ENCODE data around the gene ATXN1.

The ATXN1 gene

DNA sequence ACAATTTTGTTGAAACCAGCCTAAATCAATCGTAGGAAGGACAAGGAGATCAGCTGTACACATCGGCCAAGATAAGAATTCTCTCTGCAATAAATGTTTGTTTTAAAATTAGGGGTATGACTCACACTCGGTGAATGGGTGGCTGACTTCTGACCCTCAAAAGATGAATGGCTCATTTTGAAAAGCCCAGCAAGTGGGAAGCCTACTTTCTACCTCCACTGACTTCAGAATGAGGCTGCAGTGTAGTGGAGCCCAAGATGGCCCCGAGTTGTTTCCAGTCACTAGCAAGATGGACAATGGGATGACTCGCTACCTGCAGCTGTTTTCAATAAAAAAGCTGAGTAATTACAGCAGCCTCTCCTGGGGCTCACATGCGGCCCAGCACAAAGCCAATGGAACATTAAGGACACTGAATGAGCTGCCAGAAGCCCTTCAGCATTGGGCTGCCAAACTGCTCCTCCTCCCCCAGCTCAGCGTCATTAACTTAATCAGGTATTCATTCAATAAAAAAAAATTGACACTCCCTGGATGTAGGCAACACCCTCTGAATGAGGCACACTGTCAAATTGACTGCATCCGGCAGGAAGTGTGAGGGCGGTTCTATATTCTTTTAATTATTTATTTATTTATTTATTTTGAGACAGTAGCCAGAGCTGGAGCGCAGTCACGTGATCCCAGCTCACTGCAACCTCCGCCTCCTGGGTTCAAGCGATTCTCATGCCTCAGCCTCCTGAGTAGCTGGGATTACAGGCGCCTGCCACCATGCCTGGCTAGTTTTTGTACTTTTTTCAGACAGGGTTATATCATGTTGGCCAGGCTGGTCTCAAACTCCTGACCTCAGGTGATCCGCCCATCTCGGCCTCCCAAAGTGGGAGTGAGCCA is 415.6 kb downstream of the ATXN1 start:
- no peak for DNase-seq

DNA sequence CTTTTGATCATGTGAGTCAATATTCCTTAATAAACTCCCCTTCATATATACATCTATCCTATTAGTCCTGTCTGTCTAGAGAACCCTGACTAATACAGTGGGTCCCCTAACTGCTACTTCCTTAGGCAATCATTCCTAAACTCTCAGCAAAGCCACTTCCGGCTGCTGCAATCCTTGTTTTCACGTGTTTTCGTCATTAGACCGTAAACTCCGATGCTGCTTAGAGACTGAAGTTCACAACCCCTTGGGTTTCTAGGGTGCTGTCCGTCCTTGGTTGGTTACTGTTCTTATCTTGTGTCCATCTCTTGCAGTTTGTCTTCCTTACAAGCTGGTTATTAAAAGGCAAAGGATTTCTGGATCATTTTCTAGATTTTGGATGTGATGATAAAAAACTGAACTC is 416.5 kb downstream of the ATXN1 start:
- DNase-seq, result no peak

DNA sequence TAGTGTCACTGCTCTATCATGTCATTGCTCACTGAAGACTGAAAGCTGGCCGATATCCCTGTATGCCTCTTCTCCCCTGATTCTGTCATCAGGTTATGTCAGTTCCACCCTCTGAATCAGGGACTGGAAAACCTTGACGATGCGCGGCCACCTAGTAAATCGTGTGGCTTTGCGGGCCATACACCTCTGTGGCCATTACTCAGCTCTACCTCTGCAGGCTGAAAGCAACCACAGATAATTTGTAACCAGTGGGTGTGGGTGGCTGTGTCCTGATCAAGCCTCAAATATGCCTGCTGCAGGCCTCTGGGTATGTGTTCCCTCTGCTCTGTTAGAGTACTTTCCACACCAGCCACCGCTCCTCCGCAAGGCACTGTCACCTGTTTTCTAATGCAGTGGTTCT is 417.7 kb downstream of the ATXN1 start:
- no peak for DNase-seq

DNA sequence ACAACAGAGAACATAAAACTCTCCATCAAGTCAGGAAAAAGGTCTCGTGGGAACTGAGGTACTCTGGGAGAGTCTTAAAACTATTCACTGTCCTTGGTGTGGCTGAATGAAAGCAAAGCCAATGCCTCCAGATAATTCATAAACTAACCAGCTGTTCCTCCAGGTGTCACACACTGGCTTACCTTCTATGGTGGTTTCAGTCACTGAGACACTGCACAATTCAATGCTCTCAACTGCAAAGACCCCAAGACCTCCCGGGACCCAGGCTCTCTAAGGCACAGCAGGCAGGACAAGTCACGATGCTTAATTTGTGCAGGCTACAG is 422.0 kb downstream of the ATXN1 start:
- DNase-seq, result no peak

DNA sequence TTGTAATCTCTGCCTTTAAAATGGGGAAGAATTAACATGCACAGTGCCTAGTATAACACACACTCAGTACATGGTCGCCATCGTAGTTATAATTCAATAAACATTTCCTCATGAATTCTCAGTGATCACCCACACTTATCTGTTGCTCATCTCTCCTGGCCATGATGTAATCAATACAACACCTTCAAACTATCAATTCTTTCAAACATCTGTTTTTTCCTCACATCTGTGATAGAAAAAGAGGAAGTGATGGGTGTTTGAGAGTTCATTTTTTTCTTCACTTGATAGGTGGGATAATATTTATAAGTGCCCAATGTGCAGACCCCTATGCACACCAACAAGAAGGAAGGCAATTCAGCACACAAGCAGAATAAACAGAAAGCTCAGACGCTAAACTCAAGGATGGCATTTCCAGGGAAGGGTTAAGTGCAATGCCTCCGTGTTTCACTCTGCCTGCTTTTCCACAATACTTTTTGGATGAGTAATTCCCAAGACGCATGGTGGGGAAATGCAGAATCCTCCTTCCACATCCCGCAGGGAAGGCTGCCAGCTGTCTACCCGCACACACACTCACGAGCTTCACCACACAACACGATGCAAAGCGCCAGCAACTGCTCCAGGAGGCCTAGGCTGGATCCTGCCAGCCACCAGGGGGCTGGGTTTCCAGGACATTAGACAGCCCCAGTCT is 422.5 kb downstream of the ATXN1 start:
- DNase-seq, result no peak

DNA sequence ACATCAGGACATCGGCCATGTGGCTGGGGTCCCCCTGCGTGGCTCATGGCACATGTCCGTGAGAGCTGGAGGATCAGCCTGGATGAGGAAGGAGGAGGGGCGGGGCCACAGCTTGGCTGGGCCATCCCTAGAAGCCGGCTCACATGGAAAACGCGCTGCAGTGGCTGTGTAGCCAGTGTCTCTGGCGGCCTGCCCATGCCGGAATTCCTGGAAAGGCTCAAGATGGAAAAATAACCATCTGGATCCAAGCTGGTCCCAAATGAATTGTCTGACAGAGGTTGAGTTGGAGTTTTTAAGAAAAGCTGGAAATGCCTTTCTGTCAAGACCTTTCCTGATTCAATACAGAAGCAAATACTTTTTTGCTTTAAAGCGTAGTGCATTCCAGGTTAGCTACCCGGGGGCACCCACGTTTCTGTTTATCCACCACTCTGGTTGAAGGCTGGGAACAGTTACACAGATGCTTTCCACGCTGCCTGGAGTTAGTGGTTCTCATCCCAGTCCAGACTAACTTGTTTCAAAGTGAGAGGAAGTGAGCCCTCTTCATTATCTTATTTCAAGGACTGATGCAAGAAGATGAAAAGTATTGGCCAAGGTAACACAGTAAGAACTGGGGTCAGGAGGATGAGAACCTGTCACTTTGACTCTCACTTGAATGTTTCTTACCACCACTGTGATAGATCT is 423.8 kb downstream of the ATXN1 start:
- DNase-seq, result no peak

DNA sequence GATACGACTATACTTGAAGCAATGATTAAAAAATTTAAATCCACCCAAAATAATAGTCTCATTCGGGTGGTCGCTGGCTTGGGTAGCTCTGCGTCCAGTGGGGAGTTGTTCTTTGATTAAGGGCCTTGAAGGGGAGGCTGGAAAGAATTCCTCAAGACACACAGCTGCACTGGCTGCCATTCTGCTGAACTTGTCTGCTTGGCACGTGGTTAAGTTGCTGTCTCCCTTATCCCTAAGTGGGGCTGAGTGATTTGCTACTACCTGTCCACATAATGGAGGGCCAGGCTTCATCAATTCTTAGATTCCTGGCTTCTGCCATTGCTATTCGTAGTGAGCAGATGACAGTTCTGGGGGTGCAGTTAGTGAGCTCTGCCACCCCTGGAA is 424.4 kb downstream of the ATXN1 start:
- no peak for DNase-seq

DNA sequence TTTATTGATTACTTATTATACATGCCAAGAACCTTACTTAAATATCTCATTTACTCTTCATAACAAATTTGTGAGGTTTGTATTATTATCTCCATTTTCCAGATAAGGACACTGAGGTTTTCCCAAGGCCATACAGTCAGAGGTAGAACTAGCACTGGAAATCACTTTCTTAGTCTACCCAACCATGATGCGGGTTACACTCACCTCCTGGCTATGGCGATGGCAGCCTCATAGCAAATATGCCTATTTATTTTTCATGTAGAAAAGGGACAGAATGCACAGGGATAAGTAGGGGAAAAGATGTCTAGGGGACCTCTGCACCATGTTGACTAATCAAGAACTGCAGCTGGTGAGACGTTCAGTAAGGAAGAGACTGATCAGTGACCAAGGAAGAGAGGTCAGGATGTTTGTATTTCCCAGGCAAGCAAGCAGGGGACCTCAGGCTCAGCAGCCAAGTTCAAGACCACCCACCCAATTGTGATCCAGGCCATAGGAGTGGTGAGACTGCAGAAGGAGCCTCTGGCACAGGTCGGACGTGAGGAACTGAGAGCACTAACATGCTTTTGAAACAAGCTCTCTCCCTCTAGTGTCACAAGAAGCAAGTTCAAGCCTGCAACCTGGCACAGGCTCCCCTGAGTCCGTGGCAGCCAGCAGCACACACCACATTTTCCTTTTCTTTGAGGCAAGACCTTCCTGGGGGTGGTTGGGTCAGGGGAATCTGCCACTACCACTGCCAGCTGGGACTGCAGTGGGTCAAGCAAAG is 425.0 kb downstream of the ATXN1 start:
- DNase-seq, result no peak

DNA sequence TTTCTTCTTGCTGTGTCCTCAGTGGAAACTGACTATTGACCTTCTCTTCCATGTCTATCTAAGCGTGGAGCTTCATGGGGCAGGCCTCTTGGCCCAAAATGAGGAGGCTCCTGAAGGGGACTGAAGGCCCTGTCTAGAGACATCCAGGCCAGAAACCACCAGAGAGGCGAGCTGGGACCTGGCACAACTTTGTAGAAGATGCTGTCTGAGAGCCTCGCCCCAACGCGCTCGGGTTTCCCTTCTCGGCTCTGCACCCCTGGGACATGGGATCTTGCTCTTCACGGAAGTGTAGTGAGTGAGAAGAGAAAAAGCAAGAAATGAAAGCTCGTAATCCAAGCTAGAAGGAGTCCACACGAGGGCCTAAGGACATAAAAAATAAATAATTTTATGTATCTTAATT is 426.1 kb downstream of the ATXN1 start:
- no peak for DNase-seq

DNA sequence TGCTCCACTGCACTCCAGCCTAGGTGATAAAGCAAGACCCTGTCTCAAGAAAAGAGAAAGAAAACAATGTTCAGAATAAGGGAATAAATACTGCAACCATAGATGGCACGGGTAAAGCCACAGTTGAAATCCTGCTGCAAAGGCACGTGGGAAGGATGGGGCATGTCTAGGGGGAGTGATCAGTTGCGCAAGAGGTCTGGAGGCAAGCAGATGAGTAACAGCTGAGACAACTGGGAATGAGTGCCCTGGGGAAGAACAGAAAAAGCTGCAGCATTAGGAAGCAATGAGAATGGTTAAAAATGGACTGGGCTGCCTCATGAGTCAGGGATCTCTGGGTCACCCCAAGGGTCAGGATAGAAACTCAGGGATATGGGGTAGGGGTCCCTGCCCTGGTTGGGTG is 426.6 kb downstream of the ATXN1 start:
- no peak for DNase-seq

DNA sequence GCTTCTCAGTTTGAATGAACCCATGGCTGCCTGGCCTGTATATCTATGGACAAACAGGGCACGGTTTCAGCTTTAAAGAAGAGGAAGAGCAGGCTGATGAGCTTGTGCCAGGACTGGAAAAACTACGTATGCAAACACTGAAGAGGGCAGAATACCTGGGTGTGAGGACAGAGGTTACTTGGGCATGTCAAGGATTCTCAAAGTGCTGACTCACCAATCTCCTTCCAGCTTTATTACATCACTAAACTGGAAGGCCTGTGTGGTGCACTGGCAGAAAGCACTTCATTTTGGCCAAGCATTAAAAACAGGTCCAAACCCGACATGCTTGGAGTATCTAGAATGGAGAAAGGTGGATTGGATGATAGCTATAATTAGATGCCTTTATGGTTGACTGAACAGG is 427.7 kb downstream of the ATXN1 start:
- DNase-seq, result no peak

DNA sequence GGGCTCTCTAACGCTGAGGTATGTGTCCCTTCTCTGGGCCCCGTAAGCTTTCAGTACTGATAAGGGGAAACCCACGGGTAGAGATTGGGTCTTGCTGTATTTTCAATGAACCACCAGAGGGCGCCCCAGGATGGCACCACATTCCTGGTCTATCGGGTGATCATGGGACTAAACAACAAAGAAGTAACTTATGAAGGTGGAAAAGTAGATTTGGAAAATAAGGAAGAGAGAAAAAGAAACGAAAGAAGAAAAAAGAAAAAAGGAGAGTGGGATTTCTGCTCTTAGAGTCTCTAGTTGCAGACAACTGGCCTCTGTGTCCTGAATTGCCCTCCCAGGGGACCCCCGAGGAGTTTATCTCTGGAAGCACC is 429.1 kb downstream of the ATXN1 start:
- DNase-seq, result peak; percentile 79

DNA sequence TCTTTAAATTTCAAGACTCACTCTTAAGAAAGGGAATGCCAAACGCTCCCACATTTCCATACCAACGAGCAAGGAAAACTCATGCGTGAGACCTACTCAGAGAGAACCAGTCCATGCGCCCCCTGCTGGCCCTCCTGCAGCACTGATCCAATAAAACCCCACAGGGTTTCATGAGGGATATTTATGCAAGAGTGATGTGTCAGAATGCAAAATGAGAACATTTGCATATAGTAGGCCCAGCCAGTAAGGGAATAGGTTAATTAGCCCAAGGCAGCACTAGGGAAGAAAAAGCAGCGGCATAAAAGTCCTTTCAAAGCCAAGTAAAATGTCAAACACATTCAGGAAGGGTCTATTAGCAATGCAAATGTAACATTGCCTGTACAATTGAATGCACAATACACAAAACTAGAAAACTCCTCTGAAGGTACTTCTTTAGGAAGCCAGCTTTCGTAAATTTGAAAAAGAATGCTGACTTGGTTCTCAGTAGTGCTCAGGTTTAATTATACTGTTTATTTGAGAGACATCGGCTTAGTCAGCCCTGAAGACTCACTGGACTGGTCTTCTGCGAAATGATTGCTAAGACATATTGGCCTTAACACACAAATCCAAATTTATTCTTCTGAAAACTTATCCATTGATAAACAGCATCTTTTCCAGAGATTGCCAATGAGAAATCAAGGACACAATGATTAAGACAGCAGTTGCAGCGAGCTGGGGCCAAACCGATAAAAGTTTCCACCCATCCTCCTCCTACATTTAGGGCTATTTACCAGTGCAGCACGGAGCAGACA is 429.7 kb downstream of the ATXN1 start:
- DNase-seq, result peak; percentile 62

DNA sequence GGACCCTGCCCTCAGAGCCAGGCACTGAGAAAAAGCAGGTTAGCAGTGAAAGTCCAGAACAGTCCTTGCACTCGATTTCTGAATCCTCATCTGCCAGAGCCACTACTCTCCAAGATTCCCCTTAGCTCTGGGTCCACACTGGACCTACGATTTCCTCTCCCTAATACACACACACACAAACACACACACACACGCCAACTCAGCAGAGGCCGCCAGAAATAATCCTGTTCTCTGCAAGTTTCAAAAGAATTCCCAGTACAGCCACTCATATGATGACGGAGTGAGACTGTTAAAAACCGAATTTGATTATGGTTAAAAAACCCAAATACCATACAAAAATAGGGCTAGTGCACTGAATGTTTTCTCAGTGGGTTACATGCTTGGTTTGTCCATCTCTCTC is 432.0 kb downstream of the ATXN1 start:
- DNase-seq, result no peak

DNA sequence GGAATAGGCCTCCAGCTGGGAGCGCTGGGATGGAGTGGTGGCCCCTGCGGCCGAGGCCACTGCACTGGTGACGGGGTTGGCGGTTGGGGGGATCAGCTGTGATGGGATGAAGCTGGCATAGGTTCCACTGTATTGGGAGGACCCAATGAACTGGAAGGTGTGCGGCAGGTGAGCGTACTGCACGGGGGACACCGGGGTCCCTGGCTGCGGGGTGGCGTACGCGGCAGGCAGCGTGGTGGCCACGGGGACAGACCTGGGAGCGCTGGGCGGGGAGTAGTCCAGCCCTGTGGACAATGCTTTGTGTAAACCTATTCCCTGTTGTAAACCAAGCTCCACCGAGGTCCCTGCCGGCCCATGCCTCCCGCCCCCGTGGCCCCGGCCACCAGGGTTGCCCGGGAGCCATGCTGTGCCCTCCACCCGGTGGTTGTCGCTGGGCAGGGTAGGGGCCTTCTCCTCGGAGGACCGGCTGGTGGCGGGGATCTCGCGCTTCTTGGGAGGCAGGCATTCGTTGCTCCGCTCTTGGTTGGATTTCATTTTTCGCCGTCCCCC is 433.4 kb downstream of the ATXN1 start:
- DNase-seq, result no peak

DNA sequence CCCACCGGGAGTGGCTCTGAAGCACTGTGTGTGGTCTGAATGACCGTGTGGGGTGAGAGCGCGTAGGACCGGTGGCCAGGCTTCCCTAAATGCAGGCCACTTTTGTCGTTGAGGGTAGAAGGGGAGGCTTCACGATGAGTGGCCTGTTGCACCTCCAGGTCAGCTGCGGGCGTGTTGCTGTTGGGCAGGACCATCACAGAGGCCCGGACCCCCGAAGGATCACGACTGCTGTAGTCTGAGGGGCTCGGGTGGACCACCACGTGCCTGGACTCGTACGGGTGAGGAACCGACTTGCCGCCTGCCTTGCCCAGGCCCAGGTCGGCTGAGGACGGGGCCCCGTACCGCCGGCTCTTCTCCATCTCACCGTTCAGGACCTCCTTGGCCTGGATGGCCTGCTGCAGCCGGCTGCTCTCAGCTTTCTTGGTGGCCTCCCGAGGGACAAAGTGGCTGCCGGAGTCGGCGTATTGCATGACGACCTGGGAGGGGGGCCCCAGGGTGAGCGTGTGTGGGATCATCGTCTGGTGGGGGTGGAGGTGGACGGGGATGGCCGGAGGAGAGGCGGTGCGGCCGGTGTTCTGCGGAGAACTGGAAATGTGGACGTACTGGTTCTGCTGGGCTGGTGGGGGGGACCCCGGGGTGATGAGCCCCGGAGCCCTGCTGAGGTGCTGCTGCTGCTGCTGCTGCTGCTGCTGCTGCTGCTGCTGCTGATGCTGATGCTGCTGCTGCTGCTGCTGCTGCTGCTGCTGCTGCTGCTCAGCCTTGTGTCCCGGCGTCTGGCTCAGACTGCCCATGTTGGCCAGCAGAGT is 434.1 kb downstream of the ATXN1 start:
- no peak for DNase-seq

DNA sequence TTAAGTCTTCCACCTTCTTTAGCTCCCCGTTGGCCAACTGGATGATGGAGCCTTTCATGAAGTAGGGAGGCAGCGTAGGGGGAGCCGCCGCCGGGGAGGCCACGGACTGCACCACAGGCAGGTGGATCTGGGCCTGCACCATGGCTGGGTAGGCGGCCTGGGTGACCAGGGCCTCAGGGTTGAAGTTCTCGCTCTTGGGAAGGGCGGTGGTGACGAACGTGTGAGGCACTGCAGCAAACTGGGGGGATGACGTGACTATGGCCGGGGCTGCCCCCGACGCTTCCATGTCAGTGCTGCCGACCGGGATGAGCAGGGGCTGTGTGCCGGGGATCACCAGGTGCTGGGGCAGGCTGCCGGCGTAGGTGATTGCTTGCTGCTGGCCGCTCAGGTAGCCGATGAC is 434.7 kb downstream of the ATXN1 start:
- DNase-seq, result no peak

DNA sequence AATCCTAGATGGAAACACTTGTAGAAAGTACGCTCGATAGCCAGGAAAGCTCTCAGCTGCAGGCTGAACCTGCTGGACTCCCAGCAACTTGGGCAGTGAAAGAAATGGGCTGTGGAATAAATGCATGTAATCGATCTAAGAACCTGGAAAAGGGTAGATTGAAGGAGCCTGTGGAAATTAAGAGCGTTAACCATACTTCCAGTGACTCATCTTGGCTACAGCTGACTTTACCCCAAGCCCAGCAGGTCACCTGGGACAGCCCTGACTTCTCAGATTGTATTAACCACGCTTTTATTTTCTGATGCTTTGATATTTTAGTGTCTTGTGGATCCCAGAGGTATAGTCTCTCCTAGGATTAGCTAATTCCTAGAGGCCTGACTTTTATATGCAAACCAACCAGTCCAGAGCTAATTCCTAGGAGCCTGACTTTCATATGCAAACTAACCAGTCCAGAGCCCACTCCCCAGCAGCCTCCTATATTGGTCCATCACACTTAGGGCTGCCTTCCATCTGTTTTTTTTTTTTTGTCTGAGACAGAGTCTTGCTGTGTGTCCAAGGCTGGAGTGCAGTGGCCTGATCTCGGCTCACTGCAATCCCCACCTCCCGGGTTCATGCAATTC is 436.5 kb downstream of the ATXN1 start:
- DNase-seq, result no peak

DNA sequence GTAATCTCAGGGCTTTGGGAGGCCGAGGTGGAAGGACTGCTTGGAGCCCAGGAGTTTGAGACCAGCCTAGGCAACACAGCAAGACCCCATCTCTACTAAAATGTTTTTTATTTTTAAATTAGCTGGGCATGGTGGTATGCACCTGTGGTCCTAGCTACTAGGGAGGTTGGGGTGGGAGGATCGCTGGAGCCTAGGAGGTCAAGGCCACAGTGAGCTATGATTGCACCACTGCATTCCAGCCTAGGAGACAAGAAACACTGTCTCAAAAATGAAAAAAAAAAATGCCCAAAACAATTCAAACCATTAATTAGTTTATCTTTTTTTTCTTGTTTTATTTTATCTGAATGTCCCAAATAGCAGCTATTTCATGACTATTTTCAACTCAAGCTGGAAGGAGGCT is 437.1 kb downstream of the ATXN1 start:
- DNase-seq, result no peak

DNA sequence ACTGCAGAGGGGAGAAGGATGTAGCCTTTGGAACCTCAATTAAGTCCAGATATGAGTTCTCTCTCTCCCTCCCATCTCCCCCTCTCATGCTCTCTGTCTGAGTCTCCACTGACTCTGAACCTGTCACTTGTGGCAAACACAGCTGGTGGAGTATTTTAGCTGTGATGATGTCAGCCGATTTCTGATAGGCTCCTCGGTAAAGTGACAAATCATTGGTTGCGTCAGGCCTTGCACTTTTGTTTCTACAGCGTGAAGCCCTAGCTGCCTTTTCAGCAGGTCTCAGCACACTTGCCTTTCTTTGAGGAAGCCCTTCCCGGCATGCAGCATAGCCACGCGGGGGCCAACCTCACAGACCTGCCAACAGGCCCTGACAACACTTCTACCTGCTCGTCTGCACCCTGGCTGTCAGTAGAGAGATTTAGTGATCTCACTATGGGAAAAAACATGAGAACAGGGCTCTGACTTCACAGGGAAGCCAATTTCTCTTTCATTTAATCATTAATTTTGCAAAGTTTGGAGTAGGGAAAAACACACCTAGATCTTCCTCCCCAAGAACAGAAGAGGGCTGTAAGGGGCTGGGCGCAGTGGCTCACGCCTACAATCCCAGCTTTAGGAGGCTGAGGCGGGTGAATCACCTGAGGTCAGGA is 438.5 kb downstream of the ATXN1 start:
- peak; percentile 75 for DNase-seq
